Endothelial cell of umbilical vein (primary cell): Measurements from ENCODE around the gene DOCK6. TPM values are rescaled to one million over a fixed set of nuclear protein-coding genes. Genes with fewer than 3 reads are reported as not detected.

ENCODE experiments used
- BruUV-seq: library from RNA; stranded (reverse); fragments of 400-500 nt; replicated peaks from 2 replicates; lab custom pipeline; 2021; lab: Mats Ljungman, UMichigan
- CTCF ChIA-PET: fragments of 300-600, 350-600 bp; sonication (Branson Sonifier 250); formaldehyde crosslinking; loops from one replicate; lab custom pipeline; 2021; ENCODE audit warnings: antibody characterized with exemption, inconsistent platforms; lab: Charles Lee
- POLR2A ChIA-PET: fragments of 300-600, 350-600 bp; sonication (Branson Sonifier 250); formaldehyde crosslinking; loops from one replicate; lab custom pipeline; 2021; ENCODE audit warnings: antibody characterized with exemption, inconsistent platforms; lab: Charles Lee
- DNase-seq: peaks from one replicate; pipeline ENCODE4 v3.0.0-alpha.2; 2011; ENCODE audit warnings: low read depth, low spot score
- FAIRE-seq: peaks from 2 replicates; lab custom pipeline; 2011; peaks lifted over from hg19 to GRCh38; lab: Jason Lieb, UNC
- H2AFZ ChIP-seq: 2 replicates; pipeline ENCODE4 v1.6.0; 2012; ENCODE audit warnings: low read depth, low read length, control low read depth, inconsistent platforms
- H3K27ac ChIP-seq: 2 replicates; pipeline ENCODE4 v1.5.1; 2011; ENCODE audit warnings: low read depth, mild to moderate bottlenecking, control low read depth, low read length, moderate library complexity; ENCODE audit not compliant: insufficient read depth
- H3K27me3 ChIP-seq, 2 experiments: 2 replicates each; pipeline versions ENCODE4 v1.6.0 to v1.6.1; 2011; ENCODE audit warnings: low read length in 2 of 2, mixed read lengths in 1 of 2; ENCODE audit not compliant: control insufficient read depth in 2 of 2, insufficient read depth in 2 of 2
- H3K36me3 ChIP-seq, 2 experiments: 2 replicates in 1 of 2; 3 replicates in 1 of 2; pipeline ENCODE4 v1.5.1; 2011; ENCODE audit warnings: low read length in 2 of 2, mild to moderate bottlenecking in 1 of 2, moderate library complexity in 1 of 2; ENCODE audit not compliant: control insufficient read depth in 2 of 2, insufficient read depth in 2 of 2; ENCODE audit errors: extremely low read depth in 1 of 2
- H3K4me1 ChIP-seq: 3 replicates; pipeline ENCODE4 v1.5.1; 2011; ENCODE audit warnings: mild to moderate bottlenecking, low read length; ENCODE audit not compliant: control insufficient read depth, insufficient read depth; ENCODE audit errors: extremely low read depth
- H3K4me2 ChIP-seq: 2 replicates; pipeline ENCODE4 v1.6.1; 2011; ENCODE audit warnings: low read length, control low read depth, mixed read lengths; ENCODE audit not compliant: insufficient read depth
- H3K4me3 ChIP-seq, 3 experiments: fragments of 200-600 bp in 1 of 3; sonication (generic), shearing (Covaris generic) in 1 of 3; replicated peaks in 1 of 3; 2 replicates each; pipeline ENCODE4 v1.5.1; 2011 to 2016; ENCODE audit warnings: control low read depth in 3 of 3, low read length in 3 of 3, mild to moderate bottlenecking in 2 of 3, inconsistent platforms in 1 of 3, low read depth in 1 of 3, moderate library complexity in 1 of 3; ENCODE audit not compliant: insufficient read depth in 1 of 3
- H3K79me2 ChIP-seq: 2 replicates; pipeline ENCODE4 v1.6.0; 2012; ENCODE audit warnings: low read length, inconsistent platforms; ENCODE audit not compliant: control insufficient read depth, insufficient read depth
- H3K9ac ChIP-seq: replicated peaks from 2 replicates; pipeline ENCODE3; 2011; ENCODE audit warnings: low read length, control low read depth; ENCODE audit not compliant: insufficient read depth; ENCODE audit errors: extremely low read depth
- H3K9me1 ChIP-seq: replicated peaks from 3 replicates; pipeline ENCODE4 v1.6.0; 2011; ENCODE audit warnings: mild to moderate bottlenecking, low read length; ENCODE audit not compliant: control insufficient read depth, insufficient read depth; ENCODE audit errors: extremely low read depth
- H3K9me3 ChIP-seq: replicated peaks from 2 replicates; pipeline ENCODE4 v1.5.1; 2012; ENCODE audit warnings: low read length, inconsistent platforms; ENCODE audit not compliant: control insufficient read depth, insufficient read depth
- H4K20me1 ChIP-seq: replicated peaks from 2 replicates; pipeline ENCODE3; 2011; ENCODE audit warnings: mild to moderate bottlenecking, low read length; ENCODE audit not compliant: control insufficient read depth, insufficient read depth; ENCODE audit errors: extremely low read depth
- EZH2 ChIP-seq: IDR thresholded peaks from 2 replicates; pipeline ENCODE4 v1.6.1; 2012; ENCODE audit warnings: borderline replicate concordance, low read depth, mild to moderate bottlenecking, moderate library complexity, low read length, inconsistent platforms; ENCODE audit not compliant: severe bottlenecking
- FOS ChIP-seq: IDR thresholded peaks from 2 replicates; pipeline ENCODE4 v1.6.1; 2011; ENCODE audit warnings: mild to moderate bottlenecking, low read length, moderate library complexity, borderline replicate concordance; ENCODE audit not compliant: insufficient read depth
- GATA2 ChIP-seq: IDR thresholded peaks from 2 replicates; pipeline ENCODE4 v1.7.0; 2011; ENCODE audit warnings: low read depth, mild to moderate bottlenecking, moderate library complexity, mixed read lengths, low read length; ENCODE audit not compliant: insufficient read length, insufficient read depth
- JUN ChIP-seq: IDR thresholded peaks from 2 replicates; pipeline ENCODE4 v1.6.1; 2011; ENCODE audit warnings: borderline replicate concordance, low read depth; ENCODE audit not compliant: insufficient read length, insufficient read depth
- MAX ChIP-seq: IDR thresholded peaks from 2 replicates; pipeline ENCODE4 v1.6.1; 2011; ENCODE audit not compliant: insufficient read depth, insufficient read length
- MYC ChIP-seq: IDR thresholded peaks from one replicate; pipeline ENCODE4 v1.6.1; 2011; ENCODE audit warnings: mild to moderate bottlenecking, low read depth, low read length
- POLR2A ChIP-seq: IDR thresholded peaks from 2 replicates; pipeline ENCODE4 v1.6.1; 2012; ENCODE audit warnings: low read depth, mild to moderate bottlenecking, control low read depth, low read length
- POLR2AphosphoS5 ChIP-seq: IDR thresholded peaks from 2 replicates; pipeline ENCODE4 v1.6.1; 2012; ENCODE audit warnings: low read depth, mild to moderate bottlenecking, control low read depth, low read length, moderate library complexity; ENCODE audit not compliant: insufficient read depth
- dilution Hi-C: fragments of 300-500 bp; cut with MboI; formaldehyde crosslinking; loops from one replicate; pipeline ENCODE4 v1.15.0; 2019; ENCODE audit warnings: low sequenced_read_pairs; ENCODE audit not compliant: extremely low pct_ligation_motif_present
- intact Hi-C: fragments of 100-400 bp; cut with micrococcal nuclease; formaldehyde crosslinking; loops from one replicate; pipeline ENCODE4 v1.10.0; 2022
- polyA plus RNA-seq, 4 experiments: library from polyadenylated mRNA; depleted of rRNA in 3 of 4; stranded (reverse) in 3 of 4; unstranded in 1 of 4; fragments of >200 nt; gene quantifications; 2 replicates each; pipeline versions ENCODE4 v1.2.1 to v1.2.3, GENCODE V29; 2011 to 2012; ENCODE audit warnings: missing spikeins in 1 of 4
- total RNA-seq: library from RNA; stranded (reverse); gene quantifications from 2 replicates; pipeline ENCODE4 v1.2.3, GENCODE V29; 2021
- TF ChIP-seq, protein P1 (sequence below), 2 donors: IDR thresholded peaks; 1 replicate in 1 of 2; 2 replicates in 1 of 2; pipeline ENCODE4 v1.5.1; 2011; ENCODE audit warnings: low read length in 2 of 2, mild to moderate bottlenecking in 2 of 2, moderate library complexity in 2 of 2, control low read depth in 1 of 2, inconsistent platforms in 1 of 2, low read depth in 1 of 2; ENCODE audit not compliant: insufficient read depth in 1 of 2; ENCODE audit errors: extremely low read depth in 1 of 2

DOCK6 gene
- total and polyA plus RNA-seq, 2 donors (not counting 3 experiments of a cell fraction or from before 2014, with no cell fraction given) = 126 to 334 TPM

GRCh38 chr19:11284515-11284914, 22.2 kb upstream of the DOCK6 start:
- DNase-seq (no peak), FAIRE-seq (no peak)
- Histone ChIP-seq H3K4me1 (peaks cover 16% of the 10 kb centered on the region), H3K27ac (no peak overlapping the region), H3K9ac (no peak overlapping the region), H4K20me1 (no peaks in the 10 kb centered on the region), H3K27me3 (no peaks in the 10 kb centered on the region), H3K9me1 (no peaks in the 10 kb centered on the region), H3K9me3 (no peaks in the 10 kb centered on the region), H3K36me3 (no peaks in the 10 kb centered on the region), H3K79me2 (no peaks in the 10 kb centered on the region), H3K4me3 (no peak overlapping the region), H3K4me2 (no peak overlapping the region), H2AFZ (no peak overlapping the region)
- dilution Hi-C loops (no loop called here), intact Hi-C loops (no loop called here)
- BruUV-seq = no TSS peak
- CTCF ChIA-PET = interaction anchor here (2.8 kb wide), 1 partner anchor 10 kb away, joined by 12 read pairs; no protein-coding TSS in a partner anchor
- TF ChIP-seq POLR2A (no peak), JUN (no peak)
- TF ChIP-seq, protein P1, sequence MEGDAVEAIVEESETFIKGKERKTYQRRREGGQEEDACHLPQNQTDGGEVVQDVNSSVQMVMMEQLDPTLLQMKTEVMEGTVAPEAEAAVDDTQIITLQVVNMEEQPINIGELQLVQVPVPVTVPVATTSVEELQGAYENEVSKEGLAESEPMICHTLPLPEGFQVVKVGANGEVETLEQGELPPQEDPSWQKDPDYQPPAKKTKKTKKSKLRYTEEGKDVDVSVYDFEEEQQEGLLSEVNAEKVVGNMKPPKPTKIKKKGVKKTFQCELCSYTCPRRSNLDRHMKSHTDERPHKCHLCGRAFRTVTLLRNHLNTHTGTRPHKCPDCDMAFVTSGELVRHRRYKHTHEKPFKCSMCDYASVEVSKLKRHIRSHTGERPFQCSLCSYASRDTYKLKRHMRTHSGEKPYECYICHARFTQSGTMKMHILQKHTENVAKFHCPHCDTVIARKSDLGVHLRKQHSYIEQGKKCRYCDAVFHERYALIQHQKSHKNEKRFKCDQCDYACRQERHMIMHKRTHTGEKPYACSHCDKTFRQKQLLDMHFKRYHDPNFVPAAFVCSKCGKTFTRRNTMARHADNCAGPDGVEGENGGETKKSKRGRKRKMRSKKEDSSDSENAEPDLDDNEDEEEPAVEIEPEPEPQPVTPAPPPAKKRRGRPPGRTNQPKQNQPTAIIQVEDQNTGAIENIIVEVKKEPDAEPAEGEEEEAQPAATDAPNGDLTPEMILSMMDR (IDR thresholded peaks at IDR 0.05; ENCODE audit: extremely low read depth in 1 of 2, insufficient read depth in 1 of 2, low read depth in 1 of 2, low read length in 2 of 2) = no peak
- POLR2A ChIA-PET = no interaction called here

- DNase-seq (no peak), FAIRE-seq (no peak)
- intact Hi-C loops = no loop called here
- dilution Hi-C loops = no loop called here
- Histone ChIP-seq H3K4me3 (no peak overlapping the region), H3K79me2 (no peaks in the 10 kb centered on the region), H3K4me1 (peaks cover 10% of the 10 kb centered on the region), H3K9ac (no peak overlapping the region), H3K27me3 (no peaks in the 10 kb centered on the region), H2AFZ (no peak overlapping the region), H3K36me3 (no peaks in the 10 kb centered on the region), H3K4me2 (no peak overlapping the region), H4K20me1 (no peaks in the 10 kb centered on the region), H3K9me3 (no peaks in the 10 kb centered on the region), H3K27ac (no peak overlapping the region), H3K9me1 (no peaks in the 10 kb centered on the region)
- TF ChIP-seq MYC (no peak), GATA2 (no peak), EZH2 (no peak), MAX (no peak), POLR2A (no peak), JUN (no peak), FOS (no peak), POLR2AphosphoS5 (no peak)
- TF ChIP-seq, protein P1 (IDR thresholded peaks at IDR 0.05; ENCODE audit: extremely low read depth in 1 of 2, insufficient read depth in 1 of 2, low read depth in 1 of 2, low read length in 2 of 2) = no peak
- ChIA-PET POLR2A (no interaction called here), CTCF (interaction anchor here (0.9 to 4.1 kb wide), 5 partner anchors 12 to 94 kb away, joined by 3 to 23 read pairs (median 3); no protein-coding TSS in a partner anchor)
- no TSS peak for BruUV-seq
Measured at GRCh38 chr19:11281356-11282049, 19.2 kb upstream of the DOCK6 start.
